A549 (cell line): ENCODE results near the gene TMEM41A.

Experiments
- CEBPB ChIP-seq, 2 experiments: fragments of >200 bp in 1 of 2; sonication (Bioruptor Twin) in 1 of 2; formaldehyde crosslinking in 1 of 2; IDR thresholded peaks; 2 replicates each; pipeline ENCODE4 v1.6.1; 2012 to 2016
- CTCF ChIP-seq: fragments of >200 bp; sonication (Bioruptor Twin); formaldehyde crosslinking; IDR thresholded peaks from 3 replicates; pipeline ENCODE4 v1.5.1; 2016
- EP300 ChIP-seq, 2 experiments: fragments of >200 bp; sonication (Bioruptor Twin); formaldehyde crosslinking; IDR thresholded peaks; 2 replicates in 1 of 2; 3 replicates in 1 of 2; pipeline ENCODE4 v1.6.1; 2016 to 2017
- FOSL2 ChIP-seq, 2 experiments: fragments of 450-650 bp in 1 of 2; fragments of >200 bp in 1 of 2; sonication (Bioruptor Twin) in 1 of 2; formaldehyde crosslinking; IDR thresholded peaks; 2 replicates each; pipeline versions ENCODE4 v1.5.0 to v1.6.1; 2016 to 2020; ENCODE audit warnings: mild to moderate bottlenecking in 1 of 2, moderate library complexity in 1 of 2
- JUNB ChIP-seq: fragments of >200 bp; sonication (Bioruptor Twin); formaldehyde crosslinking; IDR thresholded peaks from 2 replicates; pipeline ENCODE4 v1.6.1; 2016
- MAZ ChIP-seq: fragments of 150-350 bp; IDR thresholded peaks from 2 replicates; pipeline ENCODE4 v1.6.1; 2014; ENCODE audit warnings: antibody characterized with exemption, low read depth, low read length, borderline replicate concordance
- NFE2L2 ChIP-seq: fragments of 150-350 bp; conservative IDR thresholded peaks from 2 replicates; pipeline ENCODE4 v1.6.1; 2014; ENCODE audit warnings: low read length
- POLR2A ChIP-seq: IDR thresholded peaks from 2 replicates; pipeline ENCODE4 v1.6.1; 2012; ENCODE audit warnings: mild to moderate bottlenecking, low read length
- RAD21 ChIP-seq, 2 experiments: fragments of >200 bp in 1 of 2; sonication (Bioruptor Twin) in 1 of 2; formaldehyde crosslinking in 1 of 2; IDR thresholded peaks in 1 of 2; conservative IDR thresholded peaks in 1 of 2; 2 replicates in 1 of 2; 3 replicates in 1 of 2; pipeline ENCODE4 v1.6.1; 2012 to 2018; ENCODE audit warnings: inconsistent platforms in 1 of 2
- REST ChIP-seq: fragments of 200-600 bp; sonication (generic); IDR thresholded peaks from 2 replicates; pipeline ENCODE4 v1.6.1; 2016; ENCODE audit warnings: antibody characterized with exemption, mild to moderate bottlenecking, moderate library complexity
- RFX5 ChIP-seq: fragments of 450-650 bp; IDR thresholded peaks from 2 replicates; pipeline ENCODE4 v1.7.1; 2014; ENCODE audit warnings: antibody characterized with exemption, mild to moderate bottlenecking, moderate library complexity
- SMC3 ChIP-seq: fragments of >200 bp; sonication (Bioruptor Twin); formaldehyde crosslinking; IDR thresholded peaks from 3 replicates; pipeline ENCODE4 v1.6.1; 2018; ENCODE audit warnings: inconsistent platforms
- ZSCAN20 ChIP-seq: fragments of 250-450 bp; sonication (Bioruptor Pico); IDR thresholded peaks from 2 replicates; pipeline ENCODE4 v1.8.0; 2022; ENCODE audit warnings: mild to moderate bottlenecking, moderate library complexity

GRCh38 chr3:185486394-185486793 is 12.4 kb downstream of the TMEM41A start:
- TF ChIP-seq CEBPB (IDR thresholded peaks at IDR 0.05) (no peak), FOSL2 (IDR thresholded peaks at IDR 0.05) (no peak), FOSL2 (CRISPR knock-in tag; IDR thresholded peaks at IDR 0.05) (no peak), POLR2A (no peak), CTCF (no peak), RAD21 (conservative IDR thresholded peaks at IDR 0.05 in 1 of 2, IDR thresholded peaks at IDR 0.05 in 1 of 2) (no peak), REST (no peak), ZSCAN20 (CRISPR knock-in tag) (no peak), EP300 (IDR thresholded peaks at IDR 0.05) (no peak), MAZ (no peak), SMC3 (no peak), RFX5 (no peak), NFE2L2 (no peak), JUNB (no peak)
